ENCODE measurements around the gene BRIP1.
"Not testable (repeated sequence)": the region's sequence is repeated elsewhere in the genome, so short reads cannot be mapped to it uniquely, and the experiment has no call there.

DNA sequence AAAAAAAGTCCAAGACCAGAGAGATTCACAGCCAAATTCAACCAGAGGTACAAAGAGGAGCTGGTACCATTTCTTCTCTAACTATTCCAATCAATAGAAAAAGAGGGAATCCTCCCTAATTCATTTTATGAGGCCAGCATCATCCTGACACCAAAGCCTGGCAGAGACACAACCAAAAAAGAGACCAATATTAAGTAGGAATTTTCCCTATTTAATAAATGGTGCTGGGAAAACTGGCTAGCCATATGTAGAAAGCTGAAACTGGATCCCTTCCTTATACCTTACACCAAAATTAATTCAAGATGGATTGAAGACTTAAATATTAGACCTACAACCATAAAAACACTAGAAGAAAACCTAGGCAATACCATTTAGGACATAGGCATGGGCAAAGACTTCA lies 186.8 kb downstream of the BRIP1 start:
- TF ChIP-seq, protein P1, sequence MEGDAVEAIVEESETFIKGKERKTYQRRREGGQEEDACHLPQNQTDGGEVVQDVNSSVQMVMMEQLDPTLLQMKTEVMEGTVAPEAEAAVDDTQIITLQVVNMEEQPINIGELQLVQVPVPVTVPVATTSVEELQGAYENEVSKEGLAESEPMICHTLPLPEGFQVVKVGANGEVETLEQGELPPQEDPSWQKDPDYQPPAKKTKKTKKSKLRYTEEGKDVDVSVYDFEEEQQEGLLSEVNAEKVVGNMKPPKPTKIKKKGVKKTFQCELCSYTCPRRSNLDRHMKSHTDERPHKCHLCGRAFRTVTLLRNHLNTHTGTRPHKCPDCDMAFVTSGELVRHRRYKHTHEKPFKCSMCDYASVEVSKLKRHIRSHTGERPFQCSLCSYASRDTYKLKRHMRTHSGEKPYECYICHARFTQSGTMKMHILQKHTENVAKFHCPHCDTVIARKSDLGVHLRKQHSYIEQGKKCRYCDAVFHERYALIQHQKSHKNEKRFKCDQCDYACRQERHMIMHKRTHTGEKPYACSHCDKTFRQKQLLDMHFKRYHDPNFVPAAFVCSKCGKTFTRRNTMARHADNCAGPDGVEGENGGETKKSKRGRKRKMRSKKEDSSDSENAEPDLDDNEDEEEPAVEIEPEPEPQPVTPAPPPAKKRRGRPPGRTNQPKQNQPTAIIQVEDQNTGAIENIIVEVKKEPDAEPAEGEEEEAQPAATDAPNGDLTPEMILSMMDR (IDR thresholded peaks at IDR 0.05): not testable (repeated sequence)
- not testable (repeated sequence) for TF ChIP-seq POLR2A (IDR thresholded peaks at IDR 0.05)

Measured in testis (tissue), 2 donors.